KG1 (cell line): ENCODE measurements around the gene DOK7.
"Not testable (repeated sequence)": the region's sequence is repeated elsewhere in the genome, so short reads cannot be mapped to it uniquely, and the experiment has no call there.

Source experiments
- DNase-seq: peaks from one replicate; lab custom pipeline; 2025; lab: John Stamatoyannopoulos, UW

Gene DOK7

GRCh38 chr4:3508542-3508941, 45.4 kb downstream of the DOK7 start:
- no peak for DNase-seq

- DNase-seq, result no peak
These were observed 47.4 kb downstream of the DOK7 start for GRCh38 chr4:3510481-3510880.

GRCh38 chr4:3511187-3511586, 48.1 kb downstream of the DOK7 start:
- no peak for DNase-seq

- not testable (repeated sequence) for DNase-seq
These were observed 48.5 kb downstream of the DOK7 start for GRCh38 chr4:3511601-3512000.

- DNase-seq, result no peak
These were observed 49.2 kb downstream of the DOK7 start for GRCh38 chr4:3512279-3512678.

GRCh38 chr4:3512719-3513118, 49.6 kb downstream of the DOK7 start:
- DNase-seq, result no peak

- DNase-seq, result no peak
These were observed 50.7 kb downstream of the DOK7 start for GRCh38 chr4:3513807-3514206.

GRCh38 chr4:3514221-3514780, 51.2 kb downstream of the DOK7 start:
- no peak for DNase-seq

- DNase-seq, result no peak
These were observed 51.8 kb downstream of the DOK7 start for GRCh38 chr4:3514806-3515501.

- DNase-seq, result no peak
These were observed 52.5 kb downstream of the DOK7 start for GRCh38 chr4:3515646-3516045.

GRCh38 chr4:3516061-3516835, 53.1 kb downstream of the DOK7 start:
- DNase-seq, result no peak

- no peak for DNase-seq
These were observed 54.0 kb downstream of the DOK7 start for GRCh38 chr4:3516836-3517730.

GRCh38 chr4:3517731-3518510, 54.8 kb downstream of the DOK7 start:
- DNase-seq, result no peak

- no peak for DNase-seq
These were observed 55.4 kb downstream of the DOK7 start for GRCh38 chr4:3518511-3518880.

- DNase-seq, result no peak
These were observed 55.8 kb downstream of the DOK7 start for GRCh38 chr4:3518941-3519340.

GRCh38 chr4:3519468-3520264, 56.6 kb downstream of the DOK7 start:
- no peak for DNase-seq

GRCh38 chr4:3520276-3520675, 57.2 kb downstream of the DOK7 start:
- DNase-seq, result no peak

- DNase-seq, result no peak
These were observed 57.9 kb downstream of the DOK7 start for GRCh38 chr4:3520796-3521600.

GRCh38 chr4:3521621-3522325, 58.7 kb downstream of the DOK7 start:
- no peak for DNase-seq
